HepG2 (cell line): ENCODE results near the gene CCDC142. TPM values are rescaled to one million over a fixed set of nuclear protein-coding genes. Genes with fewer than 3 reads are reported as not detected.

Experiments
- CREB1 ChIP-seq, 2 experiments: fragments of 450-650 bp in 1 of 2; IDR thresholded peaks; 2 replicates each; pipeline ENCODE4 v1.6.1; 2016 to 2017; ENCODE audit warnings: control low read depth in 1 of 2, mild to moderate bottlenecking in 1 of 2, missing compliant biosample characterization in 1 of 2, missing genetic modification characterization in 1 of 2
- GRHL1 ChIP-seq: sonication (generic); formaldehyde crosslinking; conservative IDR thresholded peaks from 2 replicates; pipeline ENCODE4 v1.8.0; 2022; ENCODE audit warnings: missing genetic modification reagents
- HINFP ChIP-seq: sonication (generic); formaldehyde crosslinking; IDR thresholded peaks from 2 replicates; pipeline ENCODE4 v1.4.0; 2020; ENCODE audit warnings: low read depth, mild to moderate bottlenecking, missing genetic modification reagents
- HOXA3 ChIP-seq: sonication (generic); formaldehyde crosslinking; IDR thresholded peaks from 2 replicates; pipeline ENCODE4 v1.5.0; 2020; ENCODE audit warnings: missing genetic modification reagents
- KDM1A ChIP-seq: IDR thresholded peaks from 2 replicates; pipeline ENCODE4 v1.6.1; 2016; ENCODE audit warnings: missing compliant biosample characterization
- KIAA2018 ChIP-seq: sonication (generic); formaldehyde crosslinking; IDR thresholded peaks from 2 replicates; pipeline ENCODE4 v1.5.0; 2020; ENCODE audit warnings: mild to moderate bottlenecking, missing genetic modification reagents, borderline replicate concordance
- KLF16 ChIP-seq, 2 experiments: sonication (generic) in 1 of 2; formaldehyde crosslinking in 1 of 2; IDR thresholded peaks; 2 replicates each; pipeline versions ENCODE4 v1.6.1 to v1.8.0; 2016 to 2023; ENCODE audit warnings: missing genetic modification reagents in 2 of 2, missing compliant biosample characterization in 1 of 2
- PBX3 ChIP-seq: sonication (generic); formaldehyde crosslinking; IDR thresholded peaks from 2 replicates; pipeline ENCODE4 v1.8.1; 2023; ENCODE audit warnings: missing genetic modification reagents, inconsistent platforms, borderline replicate concordance
- SIX1 ChIP-seq: sonication (generic); formaldehyde crosslinking; IDR thresholded peaks from 2 replicates; pipeline ENCODE4 v1.4.0; 2020; ENCODE audit warnings: missing genetic modification reagents, borderline replicate concordance
- SP1 ChIP-seq, 2 experiments: fragments of 450-650 bp in 1 of 2; sonication (generic) in 1 of 2; formaldehyde crosslinking in 1 of 2; IDR thresholded peaks; 2 replicates each; pipeline versions ENCODE4 v1.4.0 to v1.6.1; 2016 to 2020; ENCODE audit warnings: missing genetic modification reagents in 1 of 2
- SRY ChIP-seq: sonication (generic); formaldehyde crosslinking; IDR thresholded peaks from 2 replicates; pipeline ENCODE4 v1.8.0; 2022; ENCODE audit warnings: mild to moderate bottlenecking, missing genetic modification reagents
- SUZ12 ChIP-seq: fragments of 150-350 bp; IDR thresholded peaks from 2 replicates; pipeline ENCODE4 v1.6.1; 2014; ENCODE audit warnings: low read depth, low read length
- TEAD3 ChIP-seq: optimal IDR thresholded peaks from 2 replicates; pipeline ENCODE3; 2016; ENCODE audit warnings: borderline replicate concordance
- TFDP2 ChIP-seq: sonication (generic); formaldehyde crosslinking; IDR thresholded peaks from 2 replicates; pipeline ENCODE4 v1.4.0; 2020; ENCODE audit warnings: missing genetic modification reagents
- TOPORS ChIP-seq: sonication (generic); formaldehyde crosslinking; IDR thresholded peaks from 2 replicates; pipeline ENCODE4 v1.8.0; 2023; ENCODE audit warnings: mild to moderate bottlenecking, missing genetic modification reagents
- ZC3H13 ChIP-seq: sonication (generic); formaldehyde crosslinking; IDR thresholded peaks from 2 replicates; pipeline ENCODE4 v1.8.1; 2023; ENCODE audit warnings: mild to moderate bottlenecking, missing genetic modification reagents, moderate library complexity
- polyA plus RNA-seq, 8 experiments: library from polyadenylated mRNA; depleted of rRNA in 3 of 8; stranded (reverse) in 7 of 8; unstranded in 1 of 8; fragments of >200 nt; fragmentation: Illumina TruSeq in 4 of 8; extraction: Trizol in 4 of 8; gene quantifications; 2 replicates each; pipeline versions ENCODE4 v1.2.1 to v1.2.3, GENCODE V29; 2011 to 2016; ENCODE audit warnings: low read depth in 4 of 8, missing spikeins in 1 of 8, mixed read lengths in 1 of 8; ENCODE audit not compliant: insufficient read depth in 1 of 8
- total RNA-seq, 5 experiments: library from RNA; depleted of rRNA; stranded (reverse); fragments of >200 nt; fragmentation: Illumina TruSeq; extraction: Trizol; gene quantifications; 2 replicates each; pipeline ENCODE4 v1.2.3, GENCODE V29; 2016; ENCODE audit warnings: low read depth in 1 of 5

The CCDC142 gene
- total and polyA plus RNA-seq, 2 of the 13 experiments (the other 11 are each of a cell fraction or from before 2014, with no cell fraction given): 14.7 to 30.4 TPM

GRCh38 chr2:74486141-74486540 lies 3.3 kb upstream of the CCDC142 start (continued):
- TF ChIP-seq SP1 (IDR thresholded peaks at IDR 0.05): no peak
- no peak for TF ChIP-seq SP1 (CRISPR knock-in tag; IDR thresholded peaks at IDR 0.05)
- TF ChIP-seq TEAD3 (CRISPR knock-in tag): peak; percentile 87
- peak; percentile 66 for TF ChIP-seq HOXA3 (CRISPR knock-in tag)
- no peak for TF ChIP-seq KIAA2018
- no peak for TF ChIP-seq ZC3H13 (CRISPR knock-in tag)
- TF ChIP-seq HINFP (CRISPR knock-in tag): no peak
- TF ChIP-seq KDM1A (CRISPR knock-in tag): peak; percentile 12; the same call in 1 of the 2 replicates
- TF ChIP-seq SRY: no peak
- TF ChIP-seq GRHL1 (CRISPR knock-in tag): no peak
- no peak for TF ChIP-seq KLF16 (CRISPR knock-in tag; IDR thresholded peaks at IDR 0.05)
- no peak for TF ChIP-seq SUZ12
- TF ChIP-seq SIX1 (CRISPR knock-in tag): 0 out of 2 replicates have a peak, but pooled peaks have one; percentile 19
- TF ChIP-seq PBX3: no peak
- 0 out of 2 replicates have a peak, but pooled peaks have one; percentile 15 for TF ChIP-seq CREB1 (IDR thresholded peaks at IDR 0.05)
- 0 out of 2 replicates have a peak, but pooled peaks have one; percentile 11 for TF ChIP-seq CREB1 (CRISPR knock-in tag; IDR thresholded peaks at IDR 0.05)
- no peak for TF ChIP-seq TFDP2 (CRISPR knock-in tag)
- no peak for TF ChIP-seq TOPORS (CRISPR knock-in tag)
